HL-60/S4 treated with phorbol 12-myristate 13-acetate at 8.2 ng/mL for 4 days and 3 days (cell line): ENCODE data around the gene GPHN.

Source experiments
- in situ Hi-C: fragments of 300-500 bp; cut with MboI; formaldehyde crosslinking; loops from 2 replicates; pipeline ENCODE4 v1.15.0; 2022; ENCODE audit warnings: low sequenced_read_pairs

GPHN gene

GRCh38 chr14:67133595-67134441, 625.9 kb downstream of the GPHN start:
- in situ Hi-C loops, result no loop called here

GRCh38 chr14:67137744-67138371, 629.9 kb downstream of the GPHN start:
- in situ Hi-C loops, result no loop called here

GRCh38 chr14:67140556-67140955, 632.6 kb downstream of the GPHN start:
- in situ Hi-C loops, result no loop called here

GRCh38 chr14:67141146-67141900, 633.4 kb downstream of the GPHN start:
- in situ Hi-C loops, result no loop called here

- in situ Hi-C loops, result no loop called here
Observed at GRCh38 chr14:67151082-67151666, 643.2 kb downstream of the GPHN start.

GRCh38 chr14:67158566-67158965, 650.6 kb downstream of the GPHN start:
- in situ Hi-C loops, result no loop called here

- in situ Hi-C loops, result no loop called here
Observed at GRCh38 chr14:67162385-67162784, 654.4 kb downstream of the GPHN start.

- in situ Hi-C loops, result no loop called here
Observed at GRCh38 chr14:67166450-67166853, 658.5 kb downstream of the GPHN start.

GRCh38 chr14:67167420-67168109, 659.6 kb downstream of the GPHN start:
- in situ Hi-C loops, result no loop called here

GRCh38 chr14:67168110-67168441, 660.1 kb downstream of the GPHN start:
- in situ Hi-C loops, result no loop called here

- in situ Hi-C loops, result no loop called here
Observed at GRCh38 chr14:67170660-67171059, 662.7 kb downstream of the GPHN start.

GRCh38 chr14:67172056-67172455, 664.1 kb downstream of the GPHN start:
- in situ Hi-C loops, result no loop called here

- in situ Hi-C loops, result no loop called here
Observed at GRCh38 chr14:67172520-67172919, 664.6 kb downstream of the GPHN start.

- in situ Hi-C loops, result no loop called here
Observed at GRCh38 chr14:67173719-67174118, 665.8 kb downstream of the GPHN start.

- in situ Hi-C loops, result no loop called here
Observed at GRCh38 chr14:67186172-67186768, 678.3 kb downstream of the GPHN start.

GRCh38 chr14:67186789-67187584, 679.0 kb downstream of the GPHN start:
- in situ Hi-C loops, result no loop called here

- in situ Hi-C loops, result no loop called here
Observed at GRCh38 chr14:67187826-67188225, 679.9 kb downstream of the GPHN start.

- in situ Hi-C loops, result no loop called here
Observed at GRCh38 chr14:67188326-67188725, 680.4 kb downstream of the GPHN start.

- in situ Hi-C loops, result no loop called here
Observed at GRCh38 chr14:67191768-67192290, 683.9 kb downstream of the GPHN start.
